ENCODE measurements around the gene ARMC7. TPM values are rescaled to one million over a fixed set of nuclear protein-coding genes. Genes with fewer than 3 reads are reported as not detected.

ARMC7 gene
- total RNA-seq = 1 to 10 TPM; 2.5 to 5.5 TPM
- 10 to 100 TPM; 12.5 to 14.2 TPM for polyA plus RNA-seq (ENCODE audit: insufficient read length in 2 of 2)
- long read RNA-seq, donor 1, partial matches to known transcripts = 0 of 3 reads
- long read RNA-seq, donor 1, other reads (novel, unspliced or antisense) = 0 of 3 reads
- long read RNA-seq, donor 2, partial matches to known transcripts = 0 of 1 reads
- long read RNA-seq, donor 2, other reads (novel, unspliced or antisense) = 0 of 1 reads
- long read RNA-seq, donor 3, partial matches to known transcripts = 0 of 6 reads
- long read RNA-seq, donor 3, other reads (novel, unspliced or antisense) = 0 of 6 reads
- long read RNA-seq, donor 4, partial matches to known transcripts = 0 of 3 reads
- long read RNA-seq, donor 4, other reads (novel, unspliced or antisense) = 0 of 3 reads

GRCh38 chr17:75109407-75110233 is at the start of gene ARMC7:
Gene ARMC7, plus strand, starts transcription at chr17:75109969. Its CDS starts 320 bp downstream, at chr17:75110289.
- peak in 5 of 6 donors; percentile 65 to 95 (median 80) for DNase-seq (ENCODE audit: low read depth in 4 of 6, low spot score in 6 of 6)
- under 1% methylated on average over 68 of the region's 68 CpGs for WGBS (ENCODE audit: insufficient coverage)
- peak within 1 kb of the TSS; percentile 79 for H3K4me3 ChIP-seq (ENCODE audit: low read depth, low read length)
- H3K27me3 ChIP-seq (ENCODE audit: control insufficient read depth, insufficient read depth, low read length) = no peaks in the 10 kb centered on the region
- H3K9me3 ChIP-seq (ENCODE audit: control insufficient read depth, insufficient read depth, low read length) = no peaks in the 10 kb centered on the region
- peak within 1 kb of the TSS; percentile 30 for H3K27ac ChIP-seq (ENCODE audit: low read depth, low read length)
- peaks cover 6% of the 10 kb centered on the region for H3K36me3 ChIP-seq (ENCODE audit: control insufficient read depth, insufficient read depth, low read length)
- H3K4me1 ChIP-seq (ENCODE audit: control insufficient read depth, insufficient read depth, low read length) = peaks cover 41% of the 10 kb centered on the region

- H3K4me3 ChIP-seq (ENCODE audit: low read depth, low read length) = no peak overlapping the region
Observed at GRCh38 chr17:75060434-75061054, 49.2 kb upstream of the ARMC7 start.

DNA sequence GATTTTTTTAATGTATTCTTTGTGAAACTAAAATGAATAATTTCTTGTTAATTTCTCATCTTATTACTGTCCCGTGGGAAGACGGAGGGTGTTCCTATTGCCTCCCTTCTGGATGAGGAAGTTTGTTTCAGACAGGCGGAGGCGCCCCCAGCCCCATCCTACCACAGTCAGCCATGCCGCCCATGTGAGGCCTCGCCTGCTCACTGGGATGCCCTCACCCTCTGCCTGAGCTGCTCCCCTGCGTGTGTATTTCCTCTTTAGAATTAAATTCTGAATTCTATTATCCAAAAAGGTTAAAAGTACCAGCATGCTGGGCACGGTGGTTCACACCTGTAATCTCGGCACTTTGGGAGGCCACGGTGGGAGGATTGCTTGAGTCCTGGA is 48.7 kb upstream of the ARMC7 start:
- Histone ChIP-seq H3K36me3 (ENCODE audit: control insufficient read depth, insufficient read depth, low read length) (peaks cover 71% of the 10 kb centered on the region), H3K27me3 (ENCODE audit: control insufficient read depth, insufficient read depth, low read length) (no peaks in the 10 kb centered on the region), H3K27ac (ENCODE audit: low read depth, low read length) (no peak overlapping the region), H3K4me3 (ENCODE audit: low read depth, low read length) (no peak overlapping the region), H3K9me3 (ENCODE audit: control insufficient read depth, insufficient read depth, low read length) (no peaks in the 10 kb centered on the region), H3K4me1 (ENCODE audit: control insufficient read depth, insufficient read depth, low read length) (peaks cover 7% of the 10 kb centered on the region)
- DNase-seq (ENCODE audit: low read depth in 4 of 6, low spot score in 6 of 6) = no peak
- 100% methylated on average over 1 of the region's 10 CpGs for WGBS (ENCODE audit: insufficient coverage)

More at GRCh38 chr17:75060434-75061054, 49.2 kb upstream of the ARMC7 start:
- no peak overlapping the region for H3K27ac ChIP-seq (ENCODE audit: low read depth, low read length)
- no peaks in the 10 kb centered on the region for H3K27me3 ChIP-seq (ENCODE audit: control insufficient read depth, insufficient read depth, low read length)
- no peaks in the 10 kb centered on the region for H3K9me3 ChIP-seq (ENCODE audit: control insufficient read depth, insufficient read depth, low read length)
- 96% methylated on average over 13 of the region's 26 CpGs for WGBS (ENCODE audit: insufficient coverage)
- H3K36me3 ChIP-seq (ENCODE audit: control insufficient read depth, insufficient read depth, low read length) = peaks cover 73% of the 10 kb centered on the region
- no peak for DNase-seq (ENCODE audit: low read depth in 4 of 6, low spot score in 6 of 6)
- peaks cover 7% of the 10 kb centered on the region for H3K4me1 ChIP-seq (ENCODE audit: control insufficient read depth, insufficient read depth, low read length)

GRCh38 chr17:75061618-75062017 is 48.2 kb upstream of the ARMC7 start:
- Histone ChIP-seq H3K4me1 (ENCODE audit: control insufficient read depth, insufficient read depth, low read length) (peaks cover 7% of the 10 kb centered on the region), H3K27ac (ENCODE audit: low read depth, low read length) (no peak overlapping the region), H3K4me3 (ENCODE audit: low read depth, low read length) (no peak overlapping the region), H3K27me3 (ENCODE audit: control insufficient read depth, insufficient read depth, low read length) (no peaks in the 10 kb centered on the region), H3K36me3 (ENCODE audit: control insufficient read depth, insufficient read depth, low read length) (peaks cover 71% of the 10 kb centered on the region), H3K9me3 (ENCODE audit: control insufficient read depth, insufficient read depth, low read length) (no peaks in the 10 kb centered on the region)
- no peak for DNase-seq (ENCODE audit: low read depth in 4 of 6, low spot score in 6 of 6)
- 86% methylated on average over 7 of the region's 8 CpGs for WGBS (ENCODE audit: insufficient coverage)

GRCh38 chr17:75063201-75063600 is 46.6 kb upstream of the ARMC7 start:
- WGBS (ENCODE audit: insufficient coverage) = 88% methylated on average over 12 of the region's 13 CpGs
- H3K36me3 ChIP-seq (ENCODE audit: control insufficient read depth, insufficient read depth, low read length) = peaks cover 60% of the 10 kb centered on the region
- no peak overlapping the region for H3K27ac ChIP-seq (ENCODE audit: low read depth, low read length)
- no peak overlapping the region for H3K4me3 ChIP-seq (ENCODE audit: low read depth, low read length)
- peaks cover 7% of the 10 kb centered on the region for H3K4me1 ChIP-seq (ENCODE audit: control insufficient read depth, insufficient read depth, low read length)
- no peaks in the 10 kb centered on the region for H3K27me3 ChIP-seq (ENCODE audit: control insufficient read depth, insufficient read depth, low read length)
- no peaks in the 10 kb centered on the region for H3K9me3 ChIP-seq (ENCODE audit: control insufficient read depth, insufficient read depth, low read length)
- no peak for DNase-seq (ENCODE audit: low read depth in 4 of 6, low spot score in 6 of 6)

DNA sequence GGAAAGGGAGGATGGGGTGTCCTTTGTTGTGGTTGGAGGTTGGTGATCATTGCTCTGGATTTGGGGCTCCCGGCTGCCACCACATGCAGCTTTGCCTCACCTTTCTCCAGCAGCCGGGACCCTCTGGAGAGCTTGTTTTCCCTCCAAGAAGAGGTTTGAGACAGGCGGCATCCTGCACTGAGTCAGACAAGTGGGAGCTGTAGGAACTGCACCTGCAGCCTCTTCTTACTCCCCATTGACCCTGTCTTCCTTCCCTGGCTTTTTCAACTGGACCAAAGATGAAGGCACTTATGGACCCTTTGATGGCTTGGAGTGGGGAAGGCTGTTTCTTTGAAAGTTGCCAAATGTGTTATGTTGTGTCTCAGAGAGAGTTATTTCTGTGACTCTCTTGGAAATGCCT is 46.1 kb upstream of the ARMC7 start:
- 94% methylated on average over 2 of the region's 3 CpGs for WGBS (ENCODE audit: insufficient coverage)
- Histone ChIP-seq H3K27me3 (ENCODE audit: control insufficient read depth, insufficient read depth, low read length) (no peaks in the 10 kb centered on the region), H3K4me3 (ENCODE audit: low read depth, low read length) (no peak overlapping the region), H3K9me3 (ENCODE audit: control insufficient read depth, insufficient read depth, low read length) (no peaks in the 10 kb centered on the region), H3K36me3 (ENCODE audit: control insufficient read depth, insufficient read depth, low read length) (peaks cover 56% of the 10 kb centered on the region), H3K4me1 (ENCODE audit: control insufficient read depth, insufficient read depth, low read length) (peaks cover 7% of the 10 kb centered on the region), H3K27ac (ENCODE audit: low read depth, low read length) (no peak overlapping the region)
- no peak for DNase-seq (ENCODE audit: low read depth in 4 of 6, low spot score in 6 of 6)

DNA sequence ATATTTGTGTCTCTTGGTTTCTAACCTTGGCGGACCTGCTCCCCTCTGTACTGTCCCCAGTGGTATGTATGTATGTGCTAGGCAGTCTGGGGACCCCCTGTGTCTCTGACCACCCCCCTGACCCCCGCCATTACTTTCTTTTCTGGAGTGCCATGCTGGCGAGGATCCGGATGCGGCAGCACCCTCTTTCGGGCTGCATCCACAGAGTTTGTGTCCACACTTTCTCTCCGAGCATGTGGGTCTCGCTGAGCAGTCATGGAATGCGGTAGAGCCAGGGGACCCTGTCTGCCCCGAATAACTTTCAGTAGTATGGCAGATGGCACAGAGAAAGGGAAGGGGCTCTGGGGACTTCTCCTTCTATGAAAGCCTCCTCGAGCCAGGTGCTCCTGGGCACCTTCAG is 45.7 kb upstream of the ARMC7 start:
- H3K4me1 ChIP-seq (ENCODE audit: control insufficient read depth, insufficient read depth, low read length) = peaks cover 7% of the 10 kb centered on the region
- H3K4me3 ChIP-seq (ENCODE audit: low read depth, low read length) = no peak overlapping the region
- WGBS (ENCODE audit: insufficient coverage) = 95% methylated on average over 10 of the region's 11 CpGs
- no peak overlapping the region for H3K27ac ChIP-seq (ENCODE audit: low read depth, low read length)
- no peak for DNase-seq (ENCODE audit: low read depth in 4 of 6, low spot score in 6 of 6)
- H3K36me3 ChIP-seq (ENCODE audit: control insufficient read depth, insufficient read depth, low read length) = peaks cover 56% of the 10 kb centered on the region
- H3K9me3 ChIP-seq (ENCODE audit: control insufficient read depth, insufficient read depth, low read length) = no peaks in the 10 kb centered on the region
- no peaks in the 10 kb centered on the region for H3K27me3 ChIP-seq (ENCODE audit: control insufficient read depth, insufficient read depth, low read length)

DNA sequence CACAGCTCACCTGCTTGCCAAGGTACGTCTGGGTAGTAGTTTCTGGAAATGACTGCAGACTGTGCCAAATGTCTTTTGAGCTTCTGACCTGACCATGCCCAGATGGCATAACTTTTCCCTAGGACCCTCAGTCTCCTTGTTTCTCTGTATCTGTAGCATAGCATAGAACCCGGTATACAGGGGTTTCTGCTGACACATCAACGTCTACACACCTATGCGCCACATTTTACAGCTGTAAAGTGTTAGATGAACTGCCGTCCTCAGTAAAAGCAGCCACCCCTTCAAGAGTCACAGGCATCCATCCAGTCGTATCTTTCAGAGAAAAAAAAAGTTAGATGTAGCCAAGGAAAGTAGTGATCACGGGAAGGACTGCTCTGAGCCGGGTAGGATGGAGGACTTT is 45.3 kb upstream of the ARMC7 start:
- H3K27ac ChIP-seq (ENCODE audit: low read depth, low read length) = no peak overlapping the region
- peaks cover 5% of the 10 kb centered on the region for H3K4me1 ChIP-seq (ENCODE audit: control insufficient read depth, insufficient read depth, low read length)
- DNase-seq (ENCODE audit: low read depth in 4 of 6, low spot score in 6 of 6) = no peak
- no peaks in the 10 kb centered on the region for H3K9me3 ChIP-seq (ENCODE audit: control insufficient read depth, insufficient read depth, low read length)
- H3K36me3 ChIP-seq (ENCODE audit: control insufficient read depth, insufficient read depth, low read length) = peaks cover 56% of the 10 kb centered on the region
- no peaks in the 10 kb centered on the region for H3K27me3 ChIP-seq (ENCODE audit: control insufficient read depth, insufficient read depth, low read length)
- no peak overlapping the region for H3K4me3 ChIP-seq (ENCODE audit: low read depth, low read length)
- WGBS (ENCODE audit: insufficient coverage) = 93% methylated on average over 6 of the region's 8 CpGs

DNA sequence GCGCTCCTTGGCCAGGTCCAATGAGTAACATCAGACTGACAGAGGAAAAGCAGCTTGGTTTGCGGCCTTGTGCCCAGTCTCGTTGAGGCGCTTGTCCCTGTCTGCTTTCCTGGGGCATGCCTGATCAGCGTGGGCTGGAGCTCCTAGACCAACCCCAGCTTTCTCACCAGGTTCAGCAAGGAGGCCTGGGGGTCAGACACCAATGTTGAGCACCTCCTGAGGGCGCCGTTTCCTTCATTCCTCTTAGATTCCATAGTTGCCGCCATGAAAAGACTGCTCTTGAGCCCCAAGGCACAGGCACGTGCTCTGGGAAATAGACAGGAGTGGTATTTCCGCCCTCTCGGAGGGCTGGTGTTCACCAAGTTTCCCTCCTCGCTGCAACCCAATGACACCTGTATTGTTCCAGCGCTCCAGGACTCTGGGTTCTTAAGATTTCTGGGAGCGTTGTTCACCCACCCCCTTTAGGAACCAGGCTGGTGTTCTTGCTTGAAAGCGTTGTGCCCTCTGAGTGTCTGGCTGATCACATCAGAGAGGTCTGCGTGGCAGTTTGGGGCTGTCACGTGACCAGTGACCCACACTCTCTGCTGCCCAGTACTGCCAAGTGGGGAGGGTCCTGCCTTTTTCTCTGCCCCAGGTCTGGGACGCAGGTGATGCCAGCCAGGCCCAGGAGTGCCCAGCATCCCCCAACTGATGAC is 44.8 kb upstream of the ARMC7 start:
- Histone ChIP-seq H3K27me3 (ENCODE audit: control insufficient read depth, insufficient read depth, low read length) (no peaks in the 10 kb centered on the region), H3K27ac (ENCODE audit: low read depth, low read length) (no peak overlapping the region), H3K4me1 (ENCODE audit: control insufficient read depth, insufficient read depth, low read length) (no peaks in the 10 kb centered on the region), H3K36me3 (ENCODE audit: control insufficient read depth, insufficient read depth, low read length) (peaks cover 54% of the 10 kb centered on the region), H3K9me3 (ENCODE audit: control insufficient read depth, insufficient read depth, low read length) (no peaks in the 10 kb centered on the region), H3K4me3 (ENCODE audit: low read depth, low read length) (no peak overlapping the region)
- WGBS (ENCODE audit: insufficient coverage) = 93% methylated on average over 17 of the region's 18 CpGs
- no peak for DNase-seq (ENCODE audit: low read depth in 4 of 6, low spot score in 6 of 6)
